Duodenal mucosa (tissue), 2 donors: ENCODE measurements around the gene FCHSD2.
"Not testable (repeated sequence)": the region's sequence is repeated elsewhere in the genome, so short reads cannot be mapped to it uniquely, and the experiment has no call there.

ENCODE experiments used
- H3K27ac ChIP-seq: one replicate; pipeline ENCODE4 v1.7.0; 2013; ENCODE audit warnings: low read depth, low read length
- H3K27me3 ChIP-seq, 2 donors: one replicate each; pipeline ENCODE4 v1.7.0; 2013; ENCODE audit warnings: low read length in 2 of 2, control low read depth in 1 of 2; ENCODE audit not compliant: insufficient read depth in 2 of 2, control insufficient read depth in 1 of 2
- H3K36me3 ChIP-seq, 2 donors: one replicate each; pipeline ENCODE4 v1.7.0; 2013; ENCODE audit warnings: low read length in 2 of 2, control low read depth in 1 of 2; ENCODE audit not compliant: insufficient read depth in 2 of 2, control insufficient read depth in 1 of 2
- H3K4me1 ChIP-seq, 2 donors: one replicate each; pipeline ENCODE4 v1.7.0; 2013; ENCODE audit warnings: low read length in 2 of 2, control low read depth in 1 of 2; ENCODE audit not compliant: insufficient read depth in 2 of 2, control insufficient read depth in 1 of 2
- H3K4me3 ChIP-seq, 2 donors: one replicate each; pipeline ENCODE4 v1.7.0; 2013; ENCODE audit warnings: low read length in 2 of 2, low read depth in 1 of 2
- H3K9ac ChIP-seq, 2 donors: one replicate each; pipeline ENCODE4 v1.7.0; 2013; ENCODE audit warnings: low read length in 2 of 2, low read depth in 1 of 2
- H3K9me3 ChIP-seq, 2 donors: one replicate each; pipeline ENCODE4 v1.7.0; 2013; ENCODE audit warnings: low read length in 2 of 2, control low read depth in 1 of 2; ENCODE audit not compliant: control insufficient read depth in 1 of 2

Gene FCHSD2

GRCh38 chr11:72871119-72871518 is 271.0 kb downstream of the FCHSD2 start:
- Histone ChIP-seq H3K36me3 (peaks cover 0 to 9% of the 10 kb centered on the region in 2 donors), H3K27me3 (no peaks in the 10 kb centered on the region), H3K4me1 (no peaks in the 10 kb centered on the region), H3K4me3 (no peak overlapping the region), H3K9me3 (no peaks in the 10 kb centered on the region), H3K9ac (no peak overlapping the region), H3K27ac (no peak overlapping the region)

- Histone ChIP-seq H3K4me3 (no peak overlapping the region), H3K9ac (no peak overlapping the region), H3K9me3 (no peaks in the 10 kb centered on the region), H3K36me3 (peaks cover 0 to 9% of the 10 kb centered on the region in 2 donors), H3K27me3 (no peaks in the 10 kb centered on the region), H3K27ac (no peak overlapping the region), H3K4me1 (no peaks in the 10 kb centered on the region)
These were observed 272.3 kb downstream of the FCHSD2 start for GRCh38 chr11:72869831-72870230.

- peaks cover 0 to 4% of the 10 kb centered on the region in 2 donors for H3K36me3 ChIP-seq
- no peaks in the 10 kb centered on the region for H3K27me3 ChIP-seq
- H3K9me3 ChIP-seq: no peaks in the 10 kb centered on the region
- H3K9ac ChIP-seq: no peak overlapping the region
- H3K27ac ChIP-seq: no peak overlapping the region
- H3K4me3 ChIP-seq: no peak overlapping the region
- no peaks in the 10 kb centered on the region for H3K4me1 ChIP-seq
These were observed 274.1 kb downstream of the FCHSD2 start for GRCh38 chr11:72867970-72868369.

GRCh38 chr11:72864702-72865655 is 277.1 kb downstream of the FCHSD2 start:
- H3K9me3 ChIP-seq: no peaks in the 10 kb centered on the region
- no peak overlapping the region for H3K27ac ChIP-seq
- H3K4me3 ChIP-seq: no peak overlapping the region
- peaks cover 0 to 4% of the 10 kb centered on the region in 2 donors for H3K36me3 ChIP-seq
- H3K27me3 ChIP-seq: no peaks in the 10 kb centered on the region
- no peaks in the 10 kb centered on the region for H3K4me1 ChIP-seq
- no peak overlapping the region for H3K9ac ChIP-seq

- H3K27ac ChIP-seq: no peak overlapping the region
- no peaks in the 10 kb centered on the region for H3K4me1 ChIP-seq
- no peaks in the 10 kb centered on the region for H3K27me3 ChIP-seq
- no peak overlapping the region for H3K4me3 ChIP-seq
- no peak overlapping the region for H3K9ac ChIP-seq
- peaks cover 0 to 4% of the 10 kb centered on the region in 2 donors for H3K36me3 ChIP-seq
- no peaks in the 10 kb centered on the region for H3K9me3 ChIP-seq
These were observed 278.2 kb downstream of the FCHSD2 start for GRCh38 chr11:72863916-72864315.

GRCh38 chr11:72863091-72863490 is 279.0 kb downstream of the FCHSD2 start:
- no peaks in the 10 kb centered on the region for H3K27me3 ChIP-seq
- H3K36me3 ChIP-seq: peaks cover 0 to 4% of the 10 kb centered on the region in 2 donors
- H3K27ac ChIP-seq: no peak overlapping the region
- no peak overlapping the region for H3K4me3 ChIP-seq
- H3K4me1 ChIP-seq: no peaks in the 10 kb centered on the region
- no peak overlapping the region for H3K9ac ChIP-seq
- no peaks in the 10 kb centered on the region for H3K9me3 ChIP-seq

- Histone ChIP-seq H3K36me3 (no peaks in the 10 kb centered on the region), H3K4me3 (no peak overlapping the region), H3K9me3 (no peaks in the 10 kb centered on the region), H3K4me1 (no peaks in the 10 kb centered on the region), H3K27ac (no peak overlapping the region), H3K27me3 (no peaks in the 10 kb centered on the region), H3K9ac (no peak overlapping the region)
These were observed 281.5 kb downstream of the FCHSD2 start for GRCh38 chr11:72860592-72860991.

GRCh38 chr11:72860010-72860409 is 282.1 kb downstream of the FCHSD2 start:
- H3K9ac ChIP-seq: no peak overlapping the region
- no peaks in the 10 kb centered on the region for H3K36me3 ChIP-seq
- no peak overlapping the region for H3K4me3 ChIP-seq
- no peaks in the 10 kb centered on the region for H3K4me1 ChIP-seq
- no peak overlapping the region for H3K27ac ChIP-seq
- no peaks in the 10 kb centered on the region for H3K27me3 ChIP-seq
- H3K9me3 ChIP-seq: no peaks in the 10 kb centered on the region

- Histone ChIP-seq H3K9me3 (no peaks in the 10 kb centered on the region), H3K27ac (no peak overlapping the region), H3K4me1 (no peaks in the 10 kb centered on the region), H3K9ac (no peak overlapping the region), H3K4me3 (no peak overlapping the region), H3K27me3 (no peaks in the 10 kb centered on the region), H3K36me3 (no peaks in the 10 kb centered on the region)
These were observed 283.0 kb downstream of the FCHSD2 start for GRCh38 chr11:72859126-72859525.

- H3K4me1 ChIP-seq, H3K4me3 ChIP-seq, H3K27ac ChIP-seq, H3K9me3 ChIP-seq, H3K9ac ChIP-seq, H3K27me3 ChIP-seq, H3K36me3 ChIP-seq: not testable (repeated sequence)
These were observed 283.9 kb downstream of the FCHSD2 start for GRCh38 chr11:72858267-72858666.
